Activated naive CD8-positive, alpha-beta T cell treated with anti-CD3 and anti-CD28 coated beads, Interleukin-2, amount 50 U/mL, for 24 hours (primary cell): ENCODE data around the gene CBFB.

ENCODE experiments used
- ATAC-seq: fragments of 150-1000 bp; cut with Tn5 transposase; one replicate; pipeline ENCODE4 v1.10.0; 2021
- DNase-seq: peaks from one replicate; pipeline ENCODE4 v3.0.0; 2021
- H3K27ac Mint-ChIP-seq: one replicate; pipeline ENCODE4 v1.8.0; 2021; ENCODE audit warnings: mild to moderate bottlenecking, mixed read lengths
- H3K27me3 Mint-ChIP-seq: one replicate; pipeline ENCODE4 v1.8.0; 2021; ENCODE audit warnings: mixed read lengths
- H3K36me3 Mint-ChIP-seq: one replicate; pipeline ENCODE4 v1.8.0; 2021; ENCODE audit warnings: low read depth, mixed read lengths
- H3K4me1 Mint-ChIP-seq: one replicate; pipeline ENCODE4 v1.8.0; 2021; ENCODE audit warnings: mixed read lengths
- H3K4me3 Mint-ChIP-seq: one replicate; pipeline ENCODE4 v1.8.0; 2021; ENCODE audit warnings: mild to moderate bottlenecking, moderate library complexity, mixed read lengths
- H3K9me3 Mint-ChIP-seq: one replicate; pipeline ENCODE4 v1.8.0; 2021; ENCODE audit warnings: mixed read lengths

The CBFB gene

GRCh38 chr16:67141391-67141790 is 112.4 kb downstream of the CBFB start:
- Mint-ChIP-seq H3K27ac (no peak overlapping the region), H3K36me3 (peaks cover 62% of the 10 kb centered on the region), H3K4me1 (no peaks in the 10 kb centered on the region), H3K9me3 (no peaks in the 10 kb centered on the region), H3K4me3 (no peak overlapping the region), H3K27me3 (no peaks in the 10 kb centered on the region)
- DNase-seq (no peak), ATAC-seq (no peak)

DNA sequence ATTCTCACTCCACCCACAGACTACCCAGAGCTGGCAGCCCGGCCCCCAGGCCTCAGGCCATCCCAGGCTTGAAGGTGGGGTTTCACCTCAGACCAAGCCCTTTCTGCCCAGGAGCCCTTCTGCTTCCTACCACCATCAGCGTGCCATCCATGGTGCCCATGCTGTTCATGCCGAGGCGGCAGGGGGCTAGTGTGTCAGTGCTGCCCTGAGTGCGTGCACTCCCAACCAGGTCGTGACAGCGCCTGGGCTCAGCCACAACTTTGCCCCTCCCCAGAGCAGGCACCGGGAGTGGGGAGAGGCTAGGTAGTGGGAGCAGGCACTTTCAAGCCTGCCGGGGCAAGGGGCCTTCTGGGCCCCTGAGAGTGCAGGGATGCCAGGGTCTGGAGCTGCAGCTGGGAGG is 113.4 kb downstream of the CBFB start:
- no peak for ATAC-seq
- Mint-ChIP-seq H3K27me3 (no peaks in the 10 kb centered on the region), H3K36me3 (peaks cover 59% of the 10 kb centered on the region), H3K27ac (no peak overlapping the region), H3K9me3 (no peaks in the 10 kb centered on the region), H3K4me3 (no peak overlapping the region), H3K4me1 (no peaks in the 10 kb centered on the region)
- no peak for DNase-seq

GRCh38 chr16:67144943-67145342 is 116.0 kb downstream of the CBFB start:
- Mint-ChIP-seq H3K27ac (no peak overlapping the region), H3K4me1 (peaks cover 5% of the 10 kb centered on the region), H3K27me3 (peaks cover 1% of the 10 kb centered on the region), H3K4me3 (no peak overlapping the region), H3K36me3 (peaks cover 54% of the 10 kb centered on the region), H3K9me3 (no peaks in the 10 kb centered on the region)
- no peak for DNase-seq
- ATAC-seq: no peak

GRCh38 chr16:67145746-67146145 is 116.8 kb downstream of the CBFB start:
- H3K27ac Mint-ChIP-seq: no peak overlapping the region
- H3K27me3 Mint-ChIP-seq: peaks cover 1% of the 10 kb centered on the region
- DNase-seq: no peak
- H3K4me1 Mint-ChIP-seq: peaks cover 5% of the 10 kb centered on the region
- no peak overlapping the region for H3K4me3 Mint-ChIP-seq
- peaks cover 45% of the 10 kb centered on the region for H3K36me3 Mint-ChIP-seq
- no peak for ATAC-seq
- no peaks in the 10 kb centered on the region for H3K9me3 Mint-ChIP-seq

DNA sequence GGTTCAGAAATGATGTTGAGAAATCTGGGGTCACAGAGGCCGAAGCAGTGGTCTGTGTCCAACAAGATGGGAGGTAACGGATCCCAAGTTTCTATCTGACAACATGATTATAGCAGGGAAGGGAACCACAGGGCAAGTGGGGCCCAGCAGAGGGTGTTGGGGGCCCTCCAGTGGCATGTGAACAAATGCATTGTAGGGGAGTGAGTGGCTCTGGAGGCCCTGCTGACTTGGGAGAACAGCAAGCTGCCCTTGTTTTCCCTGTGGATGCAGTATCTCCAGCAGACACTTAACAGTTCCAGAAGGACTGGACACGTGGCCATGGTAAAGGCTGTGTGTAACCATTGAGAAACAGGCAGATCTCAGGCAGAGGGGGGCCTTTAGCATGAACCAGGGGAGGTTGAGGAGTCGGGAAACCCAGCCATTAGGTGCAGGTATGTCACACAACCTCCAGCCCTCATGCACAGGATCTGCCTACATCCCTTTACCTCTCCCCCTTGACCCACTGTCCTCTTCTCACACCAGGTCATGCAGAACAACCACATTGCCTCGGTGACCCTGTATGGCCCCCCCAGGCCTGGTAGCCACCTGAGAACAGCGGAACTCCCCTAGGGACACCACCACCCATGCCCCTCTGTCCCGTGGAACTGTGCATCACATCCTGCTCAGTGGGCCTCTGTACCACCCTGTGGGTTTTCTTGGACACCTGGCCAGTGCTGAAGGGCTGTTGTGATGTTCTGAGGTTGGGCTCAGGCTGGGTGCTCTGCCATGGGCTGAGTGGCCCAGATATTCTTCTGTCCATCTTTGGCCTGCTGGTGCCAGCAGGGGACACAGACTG is 117.8 kb downstream of the CBFB start:
- DNase-seq: no peak
- Mint-ChIP-seq H3K27me3 (peaks cover 9% of the 10 kb centered on the region), H3K4me1 (peaks cover 9% of the 10 kb centered on the region), H3K36me3 (peaks cover 39% of the 10 kb centered on the region), H3K27ac (no peak overlapping the region), H3K4me3 (no peak overlapping the region), H3K9me3 (no peaks in the 10 kb centered on the region)
- ATAC-seq: no peak

DNA sequence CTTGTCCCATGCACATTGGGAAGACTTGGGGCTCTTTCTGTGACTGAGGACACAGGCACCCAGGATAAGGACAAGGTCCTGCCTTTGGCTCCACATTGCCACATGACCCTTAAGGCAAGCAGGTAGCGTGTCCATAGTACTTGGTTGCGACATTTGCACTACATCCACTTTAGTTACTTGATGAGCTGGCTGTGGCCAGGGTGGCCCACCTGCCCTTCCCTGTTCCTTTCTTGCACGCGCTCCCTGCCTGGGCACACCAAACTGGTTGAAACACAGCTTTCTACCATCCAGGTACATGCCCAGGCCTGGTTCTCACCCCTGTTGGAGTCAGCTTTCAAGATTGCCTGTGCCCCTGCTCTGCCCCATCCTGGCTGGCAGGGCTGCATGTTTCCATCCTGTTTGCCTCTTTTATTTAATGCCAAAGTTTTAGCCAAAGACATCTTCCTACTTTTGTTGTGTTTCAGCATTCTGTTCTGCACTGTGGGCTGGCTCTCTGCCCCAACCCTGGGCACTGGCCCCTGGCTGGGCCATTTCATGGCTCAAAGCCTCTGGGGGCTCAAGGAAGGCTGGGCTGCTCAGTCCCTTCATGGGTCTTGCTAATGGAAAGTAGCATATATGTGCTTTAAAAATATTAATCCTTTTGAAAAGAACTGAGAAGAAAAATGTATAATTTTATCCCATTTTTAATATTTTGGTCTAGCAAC is 118.6 kb downstream of the CBFB start:
- no peak for ATAC-seq
- H3K4me3 Mint-ChIP-seq: no peak overlapping the region
- no peak for DNase-seq
- H3K9me3 Mint-ChIP-seq: no peaks in the 10 kb centered on the region
- H3K4me1 Mint-ChIP-seq: peaks cover 9% of the 10 kb centered on the region
- peaks cover 12% of the 10 kb centered on the region for H3K27me3 Mint-ChIP-seq
- H3K27ac Mint-ChIP-seq: no peak overlapping the region
- H3K36me3 Mint-ChIP-seq: peaks cover 32% of the 10 kb centered on the region

GRCh38 chr16:67148221-67148620 is 119.3 kb downstream of the CBFB start:
- Mint-ChIP-seq H3K27me3 (peaks cover 18% of the 10 kb centered on the region), H3K36me3 (peaks cover 28% of the 10 kb centered on the region), H3K4me3 (no peak overlapping the region), H3K9me3 (no peaks in the 10 kb centered on the region), H3K27ac (no peak overlapping the region), H3K4me1 (peaks cover 9% of the 10 kb centered on the region)
- ATAC-seq (no peak), DNase-seq (no peak)

- Mint-ChIP-seq H3K4me1 (peaks cover 11% of the 10 kb centered on the region), H3K36me3 (peaks cover 24% of the 10 kb centered on the region), H3K4me3 (no peak overlapping the region), H3K9me3 (no peaks in the 10 kb centered on the region), H3K27me3 (peaks cover 18% of the 10 kb centered on the region), H3K27ac (no peak overlapping the region)
- DNase-seq (no peak), ATAC-seq (no peak)
Observed at GRCh38 chr16:67148656-67149275, 119.8 kb downstream of the CBFB start.

DNA sequence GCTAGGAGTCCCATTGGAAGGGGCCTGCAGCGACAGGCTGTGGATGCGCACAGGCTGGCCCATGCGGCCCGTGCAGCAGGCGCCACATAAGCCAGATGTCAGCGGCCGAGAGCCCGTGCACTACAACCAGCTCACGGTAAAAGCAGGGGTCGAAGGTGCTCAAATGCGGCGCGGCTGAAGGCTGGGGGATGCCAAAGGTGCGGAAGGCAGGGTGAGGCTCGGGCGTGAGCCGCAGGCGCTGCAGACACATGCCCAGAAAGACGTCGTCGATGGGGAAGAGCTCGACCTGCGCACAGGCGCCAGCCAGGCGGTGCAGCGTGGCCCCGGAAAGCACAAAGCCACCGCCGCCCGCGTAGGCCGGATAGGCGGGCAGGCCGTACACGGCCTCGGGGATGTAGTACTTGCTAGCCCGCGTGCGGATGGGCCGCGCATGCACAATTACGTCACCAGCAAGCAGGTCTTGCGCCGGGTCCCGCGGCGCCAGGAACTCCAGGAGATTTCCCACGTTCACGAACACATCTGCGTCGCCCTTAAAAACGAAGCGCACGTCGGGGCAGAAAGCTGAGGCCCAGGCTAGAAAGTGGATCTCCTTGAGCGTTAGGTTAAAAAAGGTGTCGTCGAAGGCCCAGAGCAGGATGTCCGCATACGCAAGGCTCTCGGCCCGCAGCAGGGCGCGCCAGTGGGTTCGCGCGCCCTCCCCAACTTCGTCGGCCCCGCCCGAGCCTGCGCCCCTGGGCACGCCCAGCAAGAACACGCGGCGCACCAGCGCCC is 120.5 kb downstream of the CBFB start:
- no peak for ATAC-seq
- DNase-seq: no peak
- H3K27ac Mint-ChIP-seq: no peak overlapping the region
- H3K27me3 Mint-ChIP-seq: peaks cover 18% of the 10 kb centered on the region
- no peak overlapping the region for H3K4me3 Mint-ChIP-seq
- peaks cover 20% of the 10 kb centered on the region for H3K36me3 Mint-ChIP-seq
- H3K4me1 Mint-ChIP-seq: peaks cover 15% of the 10 kb centered on the region
- H3K9me3 Mint-ChIP-seq: no peaks in the 10 kb centered on the region

GRCh38 chr16:67150047-67150832 is 121.3 kb downstream of the CBFB start:
- Mint-ChIP-seq H3K27me3 (peaks cover 19% of the 10 kb centered on the region), H3K9me3 (no peaks in the 10 kb centered on the region), H3K36me3 (peaks cover 16% of the 10 kb centered on the region), H3K4me3 (peak overlapping the region; percentile 63), H3K4me1 (peaks cover 16% of the 10 kb centered on the region), H3K27ac (no peak overlapping the region)
- DNase-seq (peak; percentile 54), ATAC-seq (peak; percentile 64)
